Skeletal muscle satellite cell (primary cell): ENCODE results near the gene RNGTT.

ENCODE experiments used
- H3K27me3 ChIP-seq: 2 replicates; pipeline ENCODE4 v1.7.0; 2013; ENCODE audit warnings: low read length; ENCODE audit not compliant: control insufficient read depth, insufficient read depth
- H3K36me3 ChIP-seq: 2 replicates; pipeline ENCODE4 v1.7.0; 2013; ENCODE audit warnings: mild to moderate bottlenecking, control low read depth, low read length; ENCODE audit not compliant: insufficient read depth
- H3K4me1 ChIP-seq: 2 replicates; pipeline ENCODE4 v1.7.0; 2013; ENCODE audit warnings: low read length; ENCODE audit not compliant: control insufficient read depth, insufficient read depth
- H3K4me2 ChIP-seq: 2 replicates; pipeline ENCODE4 v1.7.0; 2013; ENCODE audit warnings: mild to moderate bottlenecking, low read length
- H3K4me3 ChIP-seq: 2 replicates; pipeline ENCODE4 v1.7.0; 2013; ENCODE audit warnings: low read length
- H3K9ac ChIP-seq: 2 replicates; pipeline ENCODE4 v1.7.0; 2013; ENCODE audit warnings: mild to moderate bottlenecking, low read depth, low read length, moderate library complexity
- H3K9me3 ChIP-seq: replicated peaks from 2 replicates; pipeline ENCODE4 v1.7.0; 2013; ENCODE audit warnings: mild to moderate bottlenecking, control low read depth, low read length

Gene RNGTT

GRCh38 chr6:88633782-88634181 is 329.6 kb downstream of the RNGTT start:
- H3K36me3 ChIP-seq = no peaks in the 10 kb centered on the region
- H3K27me3 ChIP-seq = no peaks in the 10 kb centered on the region
- H3K4me1 ChIP-seq = no peaks in the 10 kb centered on the region
- H3K4me2 ChIP-seq = no peak overlapping the region
- H3K9ac ChIP-seq = no peak overlapping the region
- H3K4me3 ChIP-seq = no peak overlapping the region
- H3K9me3 ChIP-seq = no peaks in the 10 kb centered on the region

- no peaks in the 10 kb centered on the region for H3K4me1 ChIP-seq
- H3K36me3 ChIP-seq = no peaks in the 10 kb centered on the region
- H3K9ac ChIP-seq = no peak overlapping the region
- H3K4me3 ChIP-seq = no peak overlapping the region
- no peaks in the 10 kb centered on the region for H3K9me3 ChIP-seq
- no peaks in the 10 kb centered on the region for H3K27me3 ChIP-seq
- H3K4me2 ChIP-seq = no peak overlapping the region
Measured at GRCh38 chr6:88631830-88632229, 331.6 kb downstream of the RNGTT start.

- Histone ChIP-seq H3K4me2 (no peak overlapping the region), H3K9me3 (no peaks in the 10 kb centered on the region), H3K27me3 (no peaks in the 10 kb centered on the region), H3K4me1 (no peaks in the 10 kb centered on the region), H3K4me3 (no peak overlapping the region), H3K36me3 (no peaks in the 10 kb centered on the region), H3K9ac (no peak overlapping the region)
Measured at GRCh38 chr6:88629838-88630494, 333.5 kb downstream of the RNGTT start.

GRCh38 chr6:88626460-88626859 is 337.0 kb downstream of the RNGTT start:
- H3K4me1 ChIP-seq = no peaks in the 10 kb centered on the region
- H3K4me2 ChIP-seq = no peak overlapping the region
- no peaks in the 10 kb centered on the region for H3K9me3 ChIP-seq
- H3K4me3 ChIP-seq = no peak overlapping the region
- H3K27me3 ChIP-seq = no peaks in the 10 kb centered on the region
- no peak overlapping the region for H3K9ac ChIP-seq
- no peaks in the 10 kb centered on the region for H3K36me3 ChIP-seq

GRCh38 chr6:88623531-88623930 is 339.9 kb downstream of the RNGTT start:
- no peak overlapping the region for H3K4me2 ChIP-seq
- H3K27me3 ChIP-seq = no peaks in the 10 kb centered on the region
- no peak overlapping the region for H3K9ac ChIP-seq
- H3K9me3 ChIP-seq = no peaks in the 10 kb centered on the region
- H3K4me1 ChIP-seq = no peaks in the 10 kb centered on the region
- no peak overlapping the region for H3K4me3 ChIP-seq
- no peaks in the 10 kb centered on the region for H3K36me3 ChIP-seq

GRCh38 chr6:88619951-88620350 is 343.5 kb downstream of the RNGTT start:
- no peaks in the 10 kb centered on the region for H3K9me3 ChIP-seq
- H3K4me1 ChIP-seq = no peaks in the 10 kb centered on the region
- H3K27me3 ChIP-seq = no peaks in the 10 kb centered on the region
- no peaks in the 10 kb centered on the region for H3K36me3 ChIP-seq
- H3K4me2 ChIP-seq = no peak overlapping the region
- no peak overlapping the region for H3K9ac ChIP-seq
- no peak overlapping the region for H3K4me3 ChIP-seq

- peaks cover 6% of the 10 kb centered on the region for H3K36me3 ChIP-seq
- no peak overlapping the region for H3K4me3 ChIP-seq
- no peaks in the 10 kb centered on the region for H3K4me1 ChIP-seq
- no peak overlapping the region for H3K9ac ChIP-seq
- no peak overlapping the region for H3K4me2 ChIP-seq
- H3K27me3 ChIP-seq = no peaks in the 10 kb centered on the region
- no peaks in the 10 kb centered on the region for H3K9me3 ChIP-seq
Measured at GRCh38 chr6:88616380-88616779, 347.0 kb downstream of the RNGTT start.

- H3K4me1 ChIP-seq = no peaks in the 10 kb centered on the region
- H3K27me3 ChIP-seq = no peaks in the 10 kb centered on the region
- no peak overlapping the region for H3K4me2 ChIP-seq
- H3K36me3 ChIP-seq = peaks cover 6% of the 10 kb centered on the region
- no peak overlapping the region for H3K4me3 ChIP-seq
- no peak overlapping the region for H3K9ac ChIP-seq
- no peaks in the 10 kb centered on the region for H3K9me3 ChIP-seq
Measured at GRCh38 chr6:88614316-88614877, 349.0 kb downstream of the RNGTT start.

GRCh38 chr6:88612631-88613030 is 350.8 kb downstream of the RNGTT start:
- Histone ChIP-seq H3K27me3 (no peaks in the 10 kb centered on the region), H3K4me3 (no peak overlapping the region), H3K36me3 (peaks cover 6% of the 10 kb centered on the region), H3K4me2 (no peak overlapping the region), H3K9me3 (no peaks in the 10 kb centered on the region), H3K9ac (no peak overlapping the region), H3K4me1 (no peaks in the 10 kb centered on the region)

GRCh38 chr6:88611721-88612120 is 351.7 kb downstream of the RNGTT start:
- H3K9me3 ChIP-seq = no peaks in the 10 kb centered on the region
- no peaks in the 10 kb centered on the region for H3K27me3 ChIP-seq
- no peaks in the 10 kb centered on the region for H3K4me1 ChIP-seq
- H3K4me3 ChIP-seq = no peak overlapping the region
- H3K36me3 ChIP-seq = peaks cover 6% of the 10 kb centered on the region
- H3K9ac ChIP-seq = no peak overlapping the region
- no peak overlapping the region for H3K4me2 ChIP-seq

GRCh38 chr6:88609983-88610382 is 353.4 kb downstream of the RNGTT start:
- Histone ChIP-seq H3K36me3 (peaks cover 6% of the 10 kb centered on the region), H3K4me3 (no peak overlapping the region), H3K9me3 (no peaks in the 10 kb centered on the region), H3K27me3 (no peaks in the 10 kb centered on the region), H3K4me1 (no peaks in the 10 kb centered on the region), H3K9ac (no peak overlapping the region), H3K4me2 (no peak overlapping the region)

- Histone ChIP-seq H3K27me3 (peaks cover 13% of the 10 kb centered on the region), H3K36me3 (no peaks in the 10 kb centered on the region), H3K9me3 (no peaks in the 10 kb centered on the region), H3K9ac (no peak overlapping the region), H3K4me3 (no peak overlapping the region), H3K4me1 (no peaks in the 10 kb centered on the region), H3K4me2 (no peak overlapping the region)
Measured at GRCh38 chr6:88605271-88605670, 358.1 kb downstream of the RNGTT start.
